H9 (cell line): ENCODE data around the gene RBFOX2. TPM values are rescaled to one million over a fixed set of nuclear protein-coding genes. Genes with fewer than 3 reads are reported as not detected.

ENCODE experiments used
- DNase-seq: peaks from one replicate; pipeline ENCODE4 v3.0.0-alpha.2; 2017
- H2AFZ ChIP-seq: one replicate; pipeline ENCODE4 v1.6.1; 2013; ENCODE audit warnings: mild to moderate bottlenecking, low read length, control low read depth, moderate library complexity
- H2AK5ac ChIP-seq: 2 replicates; pipeline ENCODE4 v1.6.1; 2013; ENCODE audit warnings: low read length, control low read depth, mixed read lengths; ENCODE audit not compliant: insufficient read length
- H2BK120ac ChIP-seq: one replicate; pipeline ENCODE4 v1.6.1; 2013; ENCODE audit warnings: low read depth, mild to moderate bottlenecking, low read length, control low read depth, inconsistent platforms; ENCODE audit not compliant: poor library complexity, severe bottlenecking
- H2BK12ac ChIP-seq: 2 replicates; pipeline ENCODE4 v1.6.1; 2013; ENCODE audit warnings: low read length, control low read depth, mixed read lengths, low read depth; ENCODE audit not compliant: insufficient read length
- H2BK15ac ChIP-seq: 2 replicates; pipeline ENCODE4 v1.6.1; 2013; ENCODE audit warnings: low read depth, low read length, control low read depth
- H2BK20ac ChIP-seq: one replicate; pipeline ENCODE4 v1.6.1; 2013; ENCODE audit warnings: low read depth, mild to moderate bottlenecking, low read length, control low read depth, inconsistent platforms; ENCODE audit not compliant: poor library complexity, severe bottlenecking
- H2BK5ac ChIP-seq: 2 replicates; pipeline ENCODE4 v1.6.1; 2013; ENCODE audit warnings: low read length, control low read depth, mixed read lengths; ENCODE audit not compliant: insufficient read length
- H3K14ac ChIP-seq: 2 replicates; pipeline ENCODE4 v1.6.1; 2013; ENCODE audit warnings: low read length, control low read depth; ENCODE audit not compliant: insufficient read depth
- H3K18ac ChIP-seq: 2 replicates; pipeline ENCODE4 v1.6.1; 2013; ENCODE audit warnings: low read depth, mild to moderate bottlenecking, mixed read lengths, low read length, control low read depth; ENCODE audit not compliant: insufficient read length
- H3K23ac ChIP-seq: 2 replicates; pipeline ENCODE4 v1.6.1; 2013; ENCODE audit warnings: low read length, control low read depth, mixed read lengths, low read depth; ENCODE audit not compliant: insufficient read length
- H3K23me2 ChIP-seq: 2 replicates; pipeline ENCODE4 v1.6.1; 2013; ENCODE audit warnings: low read depth, mild to moderate bottlenecking, mixed read lengths, low read length, control low read depth; ENCODE audit not compliant: insufficient read length, poor library complexity, severe bottlenecking
- H3K27ac ChIP-seq: 2 replicates; pipeline ENCODE4 v1.5.1; 2013; ENCODE audit warnings: low read length, control low read depth, mixed read lengths, low read depth; ENCODE audit not compliant: insufficient read length
- H3K27me3 ChIP-seq: 2 replicates; pipeline ENCODE4 v1.6.1; 2013; ENCODE audit warnings: low read length, control low read depth, inconsistent platforms; ENCODE audit not compliant: insufficient read depth
- H3K4ac ChIP-seq: 2 replicates; pipeline ENCODE4 v1.6.1; 2013; ENCODE audit warnings: low read depth, mild to moderate bottlenecking, control low read depth, inconsistent platforms, low read length, moderate library complexity
- H3K4me1 ChIP-seq: 2 replicates; pipeline ENCODE4 v1.6.1; 2013; ENCODE audit warnings: low read length, control low read depth, inconsistent platforms; ENCODE audit not compliant: insufficient read depth
- H3K4me2 ChIP-seq: 2 replicates; pipeline ENCODE4 v1.6.1; 2013; ENCODE audit warnings: low read length, control low read depth, mixed read lengths; ENCODE audit not compliant: insufficient read length, insufficient read depth
- H3K56ac ChIP-seq: 2 replicates; pipeline ENCODE4 v1.6.1; 2013; ENCODE audit warnings: low read depth, mild to moderate bottlenecking, mixed read lengths, low read length, control low read depth; ENCODE audit not compliant: insufficient read length
- H3K79me1 ChIP-seq: 2 replicates; pipeline ENCODE4 v1.6.1; 2013; ENCODE audit warnings: low read depth, mild to moderate bottlenecking, moderate library complexity, low read length, control low read depth, inconsistent platforms; ENCODE audit not compliant: insufficient read depth, poor library complexity, severe bottlenecking
- H3K79me2 ChIP-seq: 2 replicates; pipeline ENCODE4 v1.6.1; 2013; ENCODE audit warnings: low read length, control low read depth, inconsistent platforms; ENCODE audit not compliant: insufficient read depth
- H3K9ac ChIP-seq: 2 replicates; pipeline ENCODE4 v1.6.1; 2013; ENCODE audit warnings: low read length, control low read depth, mixed read lengths; ENCODE audit not compliant: insufficient read length; ENCODE audit errors: extremely low read depth
- H3K9me3 ChIP-seq: one replicate; pipeline ENCODE4 v1.6.1; 2013; ENCODE audit warnings: low read depth, low read length, inconsistent platforms; ENCODE audit not compliant: control insufficient read depth
- H3T11ph ChIP-seq: one replicate; pipeline ENCODE4 v1.6.1; 2013; ENCODE audit warnings: mild to moderate bottlenecking, low read length, control low read depth, inconsistent platforms
- H4K20me1 ChIP-seq: one replicate; pipeline ENCODE4 v1.6.1; 2013; ENCODE audit not compliant: control insufficient read depth, insufficient read length, insufficient read depth
- H4K5ac ChIP-seq: 2 replicates; pipeline ENCODE4 v1.6.1; 2013; ENCODE audit warnings: low read depth, mild to moderate bottlenecking, mixed read lengths, low read length, control low read depth; ENCODE audit not compliant: insufficient read length
- H4K8ac ChIP-seq: replicated peaks from 2 replicates; pipeline ENCODE4 v1.6.1; 2013; ENCODE audit warnings: low read length, control low read depth, mixed read lengths, low read depth; ENCODE audit not compliant: insufficient read length
- H4K91ac ChIP-seq: 2 replicates; pipeline ENCODE4 v1.6.1; 2013; ENCODE audit warnings: low read depth, mild to moderate bottlenecking, moderate library complexity, mixed read lengths, low read length, control low read depth; ENCODE audit not compliant: insufficient read length
- H3K27ac Mint-ChIP-seq, 3 experiments: 2 replicates in 2 of 3; 3 replicates in 1 of 3; pipeline ENCODE4 v1.8.0; 2020 to 2021; ENCODE audit warnings: mixed read lengths in 3 of 3, mild to moderate bottlenecking in 1 of 3, moderate library complexity in 1 of 3
- H3K27me3 Mint-ChIP-seq: 2 replicates; pipeline ENCODE4 v1.8.0; 2021; ENCODE audit warnings: low read depth, mild to moderate bottlenecking, moderate library complexity, mixed read lengths
- H3K36me3 Mint-ChIP-seq, 3 experiments: 2 replicates in 2 of 3; 3 replicates in 1 of 3; pipeline ENCODE4 v1.8.0; 2020 to 2021; ENCODE audit warnings: low read depth in 3 of 3, mixed read lengths in 3 of 3; ENCODE audit not compliant: insufficient read depth in 1 of 3
- H3K4me1 Mint-ChIP-seq, 2 experiments: 2 replicates each; pipeline ENCODE4 v1.8.0; 2020; ENCODE audit warnings: mixed read lengths in 2 of 2
- H3K4me3 Mint-ChIP-seq, 2 experiments: 2 replicates in 1 of 2; 3 replicates in 1 of 2; pipeline ENCODE4 v1.8.0; 2020 to 2021; ENCODE audit warnings: mild to moderate bottlenecking in 2 of 2, mixed read lengths in 2 of 2, moderate library complexity in 1 of 2
- H3K9me3 Mint-ChIP-seq, 2 experiments: 2 replicates in 1 of 2; 3 replicates in 1 of 2; pipeline ENCODE4 v1.8.0; 2020; ENCODE audit warnings: mild to moderate bottlenecking in 2 of 2, mixed read lengths in 2 of 2, moderate library complexity in 1 of 2
- CTCF ChIP-seq: fragments of 200-600 bp; sonication (generic); conservative IDR thresholded peaks from 3 replicates; pipeline ENCODE4 v1.8.0; 2021; ENCODE audit warnings: antibody characterized with exemption, mild to moderate bottlenecking
- WGBS: extraction: QIAGEN DNeasy Blood & Tissue Kit; methylation state at CpG from one replicate; pipeline ENCODE4 v1.1.7; 2013; ENCODE audit warnings: missing lambda C conversion rate, low lambda C conversion rate, mixed read lengths; ENCODE audit not compliant: insufficient read length; ENCODE audit errors: extremely low coverage; 5-methylcytosine and 5-hydroxymethylcytosine counted together
- total RNA-seq: library from RNA; stranded (reverse); gene quantifications from 2 replicates; pipeline ENCODE4 v1.2.1, GENCODE V29; 2021

The RBFOX2 gene
- total RNA-seq, 1 experiment from 2014 or later = 84.7 TPM

GRCh38 chr22:36010882-36011281 is 17.7 kb downstream of the RBFOX2 start:
- Histone ChIP-seq H3K9ac (no peak overlapping the region), H4K5ac (no peak overlapping the region), H3K23ac (no peak overlapping the region), H3K27me3 (no peaks in the 10 kb centered on the region), H3K27ac (no peak overlapping the region), H2AK5ac (no peak overlapping the region), H3K4me2 (no peak overlapping the region), H4K91ac (no peak overlapping the region), H3K9me3 (no peaks in the 10 kb centered on the region), H2BK5ac (no peak overlapping the region), H2BK120ac (no peak overlapping the region), H3K4ac (no peak overlapping the region), H2AFZ (no peak overlapping the region), H2BK12ac (no peak overlapping the region), H3K79me1 (no peaks in the 10 kb centered on the region), H3K79me2 (peaks cover 17% of the 10 kb centered on the region; the same call in 1 of the 2 replicates), H3K4me1 (peaks cover 7% of the 10 kb centered on the region), H2BK20ac (no peak overlapping the region), H4K8ac (no peak overlapping the region), H3T11ph (no peak overlapping the region), H3K23me2 (no peaks in the 10 kb centered on the region), H2BK15ac (no peak overlapping the region), H4K20me1 (no peaks in the 10 kb centered on the region), H3K18ac (no peak overlapping the region), H3K14ac (no peak overlapping the region), H3K56ac (no peak overlapping the region)
- no CpG with 5 or more reads among the region's 2 CpGs for WGBS
- Mint-ChIP-seq H3K9me3 (no peaks in the 10 kb centered on the region), H3K4me1 (peaks cover 48 to 53% of the 10 kb centered on the region in 2 experiments), H3K27me3 (no peaks in the 10 kb centered on the region), H3K4me3 (0 out of 5 replicates have a peak overlapping the region, but pooled peaks of 1 of the 2 experiments have one; percentile 27), H3K27ac (peak overlapping the region in 1 of 3 experiments; percentile 74; a peak in 3 of 7 replicates), H3K36me3 (no peaks in the 10 kb centered on the region)
- no peak for TF ChIP-seq CTCF
- no peak for DNase-seq
